ENCODE data around the gene PNPLA7. TPM values are rescaled to one million over a fixed set of nuclear protein-coding genes. Genes with fewer than 3 reads are reported as not detected.

The PNPLA7 gene
- total RNA-seq, 1 experiment from 2014 or later = 1.3 TPM

GRCh38 chr9:137435381-137435891 is 114.8 kb downstream of the PNPLA7 start (continued):
- TF ChIP-seq FOXP1 (CRISPR knock-in tag; IDR thresholded peaks at IDR 0.05; ENCODE audit: borderline replicate concordance) = no peak
- no peak for TF ChIP-seq SOX15 (CRISPR knock-in tag; IDR thresholded peaks at IDR 0.05)
- no peak for TF ChIP-seq RORB (CRISPR knock-in tag; IDR thresholded peaks at IDR 0.05)
- TF ChIP-seq TEAD1 (CRISPR knock-in tag; IDR thresholded peaks at IDR 0.05) = no peak
- TF ChIP-seq NR1H2 (CRISPR knock-in tag; IDR thresholded peaks at IDR 0.05) = no peak
- no peak for TF ChIP-seq IRF2 (CRISPR knock-in tag; IDR thresholded peaks at IDR 0.05; ENCODE audit: borderline replicate concordance, low read depth)
- no peak for TF ChIP-seq KAT7 (CRISPR knock-in tag; IDR thresholded peaks at IDR 0.05; ENCODE audit: borderline replicate concordance)

GRCh38 chr9:137434498-137435380 is 115.5 kb downstream of the PNPLA7 start:
- H3K27me3 Mint-ChIP-seq (ENCODE audit: low read depth) = no peaks in the 10 kb centered on the region
- no peaks in the 10 kb centered on the region for H3K9me3 Mint-ChIP-seq
- H3K4me3 Mint-ChIP-seq = no peak overlapping the region
- DNase-seq (ENCODE audit: low spot score) (no peak), ATAC-seq (no peak)
- H3K4me1 Mint-ChIP-seq = no peaks in the 10 kb centered on the region
- TF ChIP-seq NR3C1 (CRISPR knock-in tag; conservative IDR thresholded peaks at IDR 0.05; ENCODE audit: low read depth) (no peak), ZNF532 (CRISPR knock-in tag; IDR thresholded peaks at IDR 0.05; ENCODE audit: borderline replicate concordance) (no peak), GABPB1 (CRISPR knock-in tag; IDR thresholded peaks at IDR 0.05) (no peak), NFE2L1 (CRISPR knock-in tag; IDR thresholded peaks at IDR 0.05) (no peak), RORB (CRISPR knock-in tag; IDR thresholded peaks at IDR 0.05) (no peak), ESRRA (CRISPR knock-in tag; IDR thresholded peaks at IDR 0.05; ENCODE audit: borderline replicate concordance) (no peak), MAX (CRISPR knock-in tag; IDR thresholded peaks at IDR 0.05) (no peak), ARID4B (CRISPR knock-in tag; IDR thresholded peaks at IDR 0.05; ENCODE audit: borderline replicate concordance) (no peak), FOXP1 (CRISPR knock-in tag; IDR thresholded peaks at IDR 0.05; ENCODE audit: borderline replicate concordance) (no peak), PRDM15 (CRISPR knock-in tag; IDR thresholded peaks at IDR 0.05) (no peak), ZMAT4 (CRISPR knock-in tag; IDR thresholded peaks at IDR 0.05) (no peak), GRHL2 (CRISPR knock-in tag; IDR thresholded peaks at IDR 0.05; ENCODE audit: insufficient replicate concordance, severe bottlenecking) (no peak), KAT7 (CRISPR knock-in tag; IDR thresholded peaks at IDR 0.05; ENCODE audit: borderline replicate concordance) (no peak), ZNF317 (CRISPR knock-in tag; IDR thresholded peaks at IDR 0.05; ENCODE audit: borderline replicate concordance, low read depth) (no peak)
- POLR2A ChIA-PET = no interaction called here
- CTCF ChIA-PET = interaction anchor here (1.0 to 1.6 kb wide), 3 partner anchors 12 to 75 kb away, joined by 3 to 6 read pairs (median 3); partner anchors contain the start of gene EXD3
- no peaks in the 10 kb centered on the region for H3K36me3 Mint-ChIP-seq
- no peak overlapping the region for H3K27ac Mint-ChIP-seq
